NT2/D1 (cell line): ENCODE measurements around the gene SFXN5.

Experiments
- SUZ12 ChIP-seq: IDR thresholded peaks from 2 replicates; pipeline ENCODE4 v1.6.1; 2011; ENCODE audit not compliant: insufficient read length, insufficient read depth; ENCODE audit errors: extremely low read depth
- YY1 ChIP-seq: IDR thresholded peaks from 2 replicates; pipeline ENCODE4 v1.6.1; 2011; ENCODE audit not compliant: insufficient read length, insufficient read depth

DNA sequence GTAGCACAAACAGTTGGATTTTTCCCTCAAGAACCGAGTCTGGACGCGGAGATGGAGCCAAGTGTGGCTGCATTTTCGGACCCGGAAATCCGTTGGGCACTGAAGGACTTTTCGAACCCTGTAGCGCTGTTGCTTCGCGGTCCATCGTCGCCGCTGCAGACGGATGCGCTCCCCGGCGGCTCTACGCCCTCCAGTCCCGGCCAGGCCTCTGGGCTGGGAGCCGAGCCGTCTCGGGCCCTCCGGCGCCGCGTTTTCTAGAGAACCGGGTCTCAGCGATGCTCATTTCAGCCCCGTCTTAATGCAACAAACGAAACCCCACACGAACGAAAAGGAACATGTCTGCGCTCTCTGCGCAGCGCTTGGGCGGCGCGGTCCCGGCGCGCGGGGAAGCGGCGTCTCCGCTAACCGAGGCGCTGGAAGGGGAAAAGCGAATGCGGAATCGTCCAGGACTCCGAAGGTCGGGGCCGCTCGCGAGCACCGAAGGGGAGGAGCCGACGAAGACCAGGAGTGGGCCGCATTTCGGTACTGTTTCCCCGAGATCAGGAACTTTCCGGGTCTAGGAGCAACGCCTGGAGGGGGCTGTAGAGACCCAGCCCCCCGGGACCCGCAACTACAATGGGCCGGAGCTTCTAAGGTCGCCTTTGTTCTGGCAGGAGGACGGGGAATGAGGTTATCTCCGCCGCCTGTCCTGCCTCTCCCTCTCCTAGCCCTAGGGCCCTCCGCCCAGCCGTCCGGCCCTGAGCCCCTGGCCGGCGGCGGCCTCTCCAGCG, 151.0 kb downstream of the SFXN5 start:
- peak; percentile 95 for TF ChIP-seq SUZ12
- TF ChIP-seq YY1, result no peak
